GM20000 (cell line): ENCODE results near the gene BAIAP2L2.

Experiments
- DNase-seq: peaks from one replicate; pipeline ENCODE4 v3.0.0; 2012; ENCODE audit warnings: low spot score
- TF ChIP-seq, protein P1 (sequence below): IDR thresholded peaks from 2 replicates; pipeline ENCODE4 v1.5.1; 2012; ENCODE audit warnings: mild to moderate bottlenecking, control low read depth; ENCODE audit errors: extremely low read depth, missing control alignments

BAIAP2L2 gene

DNA sequence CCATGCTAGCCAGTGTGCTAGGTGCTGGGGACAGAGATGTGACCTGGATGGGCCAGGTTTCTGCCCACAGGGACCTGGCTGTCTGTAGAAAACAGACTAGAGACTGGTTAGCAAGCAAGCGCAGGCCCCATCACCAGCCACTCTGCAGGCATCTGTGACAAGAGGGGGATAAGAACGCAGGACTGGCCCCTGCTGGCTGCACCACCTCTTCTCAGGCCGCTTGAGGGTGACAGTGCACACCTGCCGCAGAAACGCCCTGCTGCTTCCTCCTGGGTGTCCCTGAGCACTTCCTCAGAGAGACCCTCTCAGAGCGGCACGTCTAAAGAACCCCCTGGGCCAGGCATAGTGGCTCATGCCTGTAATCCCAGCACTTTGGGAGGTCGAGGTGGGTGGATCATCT, 59.2 kb downstream of the BAIAP2L2 start:
- DNase-seq = no peak
- TF ChIP-seq, protein P1, sequence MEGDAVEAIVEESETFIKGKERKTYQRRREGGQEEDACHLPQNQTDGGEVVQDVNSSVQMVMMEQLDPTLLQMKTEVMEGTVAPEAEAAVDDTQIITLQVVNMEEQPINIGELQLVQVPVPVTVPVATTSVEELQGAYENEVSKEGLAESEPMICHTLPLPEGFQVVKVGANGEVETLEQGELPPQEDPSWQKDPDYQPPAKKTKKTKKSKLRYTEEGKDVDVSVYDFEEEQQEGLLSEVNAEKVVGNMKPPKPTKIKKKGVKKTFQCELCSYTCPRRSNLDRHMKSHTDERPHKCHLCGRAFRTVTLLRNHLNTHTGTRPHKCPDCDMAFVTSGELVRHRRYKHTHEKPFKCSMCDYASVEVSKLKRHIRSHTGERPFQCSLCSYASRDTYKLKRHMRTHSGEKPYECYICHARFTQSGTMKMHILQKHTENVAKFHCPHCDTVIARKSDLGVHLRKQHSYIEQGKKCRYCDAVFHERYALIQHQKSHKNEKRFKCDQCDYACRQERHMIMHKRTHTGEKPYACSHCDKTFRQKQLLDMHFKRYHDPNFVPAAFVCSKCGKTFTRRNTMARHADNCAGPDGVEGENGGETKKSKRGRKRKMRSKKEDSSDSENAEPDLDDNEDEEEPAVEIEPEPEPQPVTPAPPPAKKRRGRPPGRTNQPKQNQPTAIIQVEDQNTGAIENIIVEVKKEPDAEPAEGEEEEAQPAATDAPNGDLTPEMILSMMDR = no peak

DNA sequence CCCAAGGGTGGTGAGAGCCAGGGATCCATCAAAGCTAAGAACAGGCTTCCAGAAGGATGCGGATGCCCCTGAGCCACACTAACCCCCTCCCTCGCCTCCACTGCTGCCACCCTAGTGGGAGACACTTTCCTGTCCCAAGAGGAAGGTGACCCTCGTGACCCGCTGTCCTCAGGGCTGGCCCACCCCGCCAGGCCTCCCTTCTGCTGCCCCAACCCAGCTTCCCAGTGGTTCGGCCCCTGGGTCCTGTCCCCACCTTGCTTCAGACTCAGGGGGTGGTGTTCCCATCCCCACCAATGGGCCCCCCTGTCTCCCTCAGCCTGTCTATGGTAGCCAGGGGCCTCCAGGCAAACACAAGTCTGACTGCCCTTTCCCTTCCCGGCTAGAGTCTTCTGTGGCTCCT, 59.8 kb downstream of the BAIAP2L2 start:
- TF ChIP-seq, protein P1 = no peak
- DNase-seq = no peak

DNA sequence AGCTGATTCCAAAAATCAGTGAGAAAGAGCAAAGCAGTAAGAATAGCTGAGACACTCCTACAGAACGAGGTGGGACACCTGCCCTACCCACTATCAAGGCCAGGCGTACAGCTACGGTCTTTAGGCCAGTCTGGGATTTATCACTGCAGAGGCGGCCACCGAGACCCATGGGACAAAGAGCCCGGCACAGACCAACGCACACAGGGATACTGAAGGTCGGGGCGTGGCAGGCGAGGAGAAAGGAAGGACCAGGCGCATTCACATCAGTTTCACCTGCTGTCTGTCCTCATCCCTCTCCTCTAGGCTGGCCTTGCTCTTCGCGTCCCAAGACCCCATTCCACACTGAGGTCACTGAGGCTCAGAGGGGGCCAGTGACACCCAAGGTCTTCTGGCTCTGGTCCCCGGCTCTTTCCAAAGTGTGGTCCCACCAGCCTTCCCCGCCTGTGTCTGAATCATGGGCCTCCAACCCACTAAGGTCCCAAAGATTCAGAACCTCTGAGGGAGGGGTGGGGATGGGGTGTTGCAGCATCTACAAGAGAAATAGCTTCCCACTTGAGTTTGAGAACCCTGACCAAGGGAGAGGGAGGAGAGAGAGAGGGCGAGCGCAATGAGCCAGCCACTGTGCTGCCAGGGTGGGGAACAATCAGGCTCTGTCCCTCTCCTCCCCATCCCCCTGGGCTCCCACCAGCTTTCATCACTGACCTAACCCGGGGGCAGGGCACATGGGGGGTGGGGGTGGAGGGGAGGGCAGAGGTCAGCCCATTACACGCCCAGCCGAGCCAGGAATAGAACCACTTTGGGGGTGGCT, 60.5 kb downstream of the BAIAP2L2 start:
- DNase-seq = no peak
- TF ChIP-seq, protein P1 = no peak

DNA sequence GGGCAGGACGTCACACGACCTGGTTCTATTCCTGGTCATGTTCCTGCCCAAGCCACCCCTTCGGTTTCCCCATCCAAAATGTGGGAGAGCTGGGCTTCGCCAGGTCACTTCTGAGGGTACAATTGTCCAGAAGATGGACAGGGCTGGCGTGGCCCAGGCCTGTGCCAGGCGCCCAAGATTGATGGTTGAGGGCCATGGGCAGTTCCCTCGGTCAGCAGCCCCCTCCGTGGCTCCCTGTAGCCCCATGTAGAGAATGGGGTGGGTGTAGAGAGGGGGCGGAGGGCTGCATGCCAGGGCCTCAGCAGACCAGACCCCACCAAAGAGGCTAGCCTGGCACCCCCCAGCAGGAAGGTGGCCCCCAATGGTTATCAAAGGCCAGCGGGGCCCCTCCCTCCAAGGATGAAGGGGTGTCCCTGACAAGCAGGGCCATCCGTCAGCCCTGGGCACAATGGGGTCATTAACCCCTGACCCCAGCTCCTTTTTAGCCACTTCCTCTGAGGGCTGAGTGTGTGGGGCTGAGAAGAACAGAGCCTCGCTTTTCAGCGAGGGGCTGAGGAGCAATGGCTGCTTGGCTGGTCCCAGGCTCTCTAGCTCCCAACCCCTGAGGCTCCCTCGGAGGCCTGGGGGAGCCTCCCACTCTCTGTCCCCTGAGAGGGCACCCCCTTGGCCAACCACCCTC, 64.3 kb downstream of the BAIAP2L2 start:
- no peak for DNase-seq
- TF ChIP-seq, protein P1 = no peak

DNA sequence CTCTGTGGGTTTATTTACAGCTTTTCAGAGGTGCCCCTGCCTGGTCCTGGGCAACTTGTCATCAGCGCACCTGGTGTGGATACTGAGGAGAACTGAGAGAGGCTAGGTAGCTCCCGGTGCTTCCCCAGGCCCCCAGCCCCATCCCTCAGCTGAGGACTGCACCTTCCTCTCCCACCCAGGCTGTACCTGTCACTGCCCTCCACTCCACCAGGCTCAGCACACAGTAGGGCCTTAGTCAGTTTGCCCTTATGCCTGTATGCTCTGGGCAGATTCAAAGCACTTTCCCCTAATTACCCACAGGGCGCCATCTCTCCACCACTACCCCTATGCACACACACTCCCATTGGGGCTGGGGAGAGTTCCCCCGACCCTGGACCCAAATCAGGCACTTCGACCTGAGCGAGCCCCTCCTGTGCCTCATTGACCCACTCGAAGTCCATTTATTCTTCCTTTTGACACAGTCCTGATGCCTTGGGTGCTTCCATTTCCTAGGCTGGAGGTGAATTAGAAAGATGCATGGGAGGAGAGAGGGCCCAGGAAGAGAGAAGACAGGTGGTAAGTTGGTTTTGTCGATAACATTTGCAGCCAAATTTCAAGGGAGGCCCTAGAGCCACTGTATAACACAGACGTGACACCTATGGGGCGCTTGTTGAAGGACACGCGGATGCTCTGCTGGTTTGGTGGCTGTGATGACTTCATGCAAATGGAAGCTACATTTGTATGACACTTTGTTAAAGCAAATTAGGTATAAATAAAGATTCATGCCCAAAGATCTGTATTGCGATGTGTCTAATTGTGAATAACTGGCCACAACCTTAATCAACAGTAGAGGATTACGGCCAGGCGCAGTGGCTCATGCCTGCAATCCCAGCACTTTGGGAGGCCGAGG, 67.1 kb downstream of the BAIAP2L2 start:
- no peak for DNase-seq
- TF ChIP-seq, protein P1 = no peak

DNA sequence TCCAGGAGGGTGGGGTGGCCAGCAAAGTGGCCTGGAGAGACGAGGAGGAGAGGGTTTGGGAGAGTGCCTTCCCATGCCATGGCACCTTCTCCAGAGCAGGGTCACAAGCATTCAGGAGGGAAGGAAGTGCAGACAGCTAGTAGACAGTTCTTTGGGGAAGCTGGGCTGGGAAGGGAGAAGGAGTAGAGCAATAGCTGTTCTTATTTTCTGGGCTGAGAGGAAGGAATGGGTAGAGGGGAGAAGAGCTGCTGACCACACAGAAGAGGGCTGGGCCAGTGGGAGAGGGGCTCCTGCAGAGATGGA, 68.0 kb downstream of the BAIAP2L2 start:
- no peak for DNase-seq
- TF ChIP-seq, protein P1 = no peak
